HL-60 (cell line): ENCODE results near the gene GFPT1.

Experiments used
- CTCF ChIP-seq: IDR thresholded peaks from one replicate; pipeline ENCODE4 v1.5.1; 2011; ENCODE audit warnings: low read length, control low read depth, inconsistent platforms; ENCODE audit not compliant: insufficient read depth
- POLR2AphosphoS5 ChIP-seq: IDR thresholded peaks from 2 replicates; pipeline ENCODE4 v1.6.1; 2012; ENCODE audit warnings: low read depth

GRCh38 chr2:69298261-69298660, 88.8 kb downstream of the GFPT1 start:
- no peak for TF ChIP-seq CTCF
- no peak for TF ChIP-seq POLR2AphosphoS5
